GM21367 (cell line): ENCODE results near the gene SLC25A39.

Experiments used
- ATAC-seq: cut with Tn5 transposase; IDR thresholded peaks from one replicate; pipeline ENCODE4 v1.9.1; 2021; ENCODE audit not compliant: unreplicated experiment

SLC25A39 gene

DNA sequence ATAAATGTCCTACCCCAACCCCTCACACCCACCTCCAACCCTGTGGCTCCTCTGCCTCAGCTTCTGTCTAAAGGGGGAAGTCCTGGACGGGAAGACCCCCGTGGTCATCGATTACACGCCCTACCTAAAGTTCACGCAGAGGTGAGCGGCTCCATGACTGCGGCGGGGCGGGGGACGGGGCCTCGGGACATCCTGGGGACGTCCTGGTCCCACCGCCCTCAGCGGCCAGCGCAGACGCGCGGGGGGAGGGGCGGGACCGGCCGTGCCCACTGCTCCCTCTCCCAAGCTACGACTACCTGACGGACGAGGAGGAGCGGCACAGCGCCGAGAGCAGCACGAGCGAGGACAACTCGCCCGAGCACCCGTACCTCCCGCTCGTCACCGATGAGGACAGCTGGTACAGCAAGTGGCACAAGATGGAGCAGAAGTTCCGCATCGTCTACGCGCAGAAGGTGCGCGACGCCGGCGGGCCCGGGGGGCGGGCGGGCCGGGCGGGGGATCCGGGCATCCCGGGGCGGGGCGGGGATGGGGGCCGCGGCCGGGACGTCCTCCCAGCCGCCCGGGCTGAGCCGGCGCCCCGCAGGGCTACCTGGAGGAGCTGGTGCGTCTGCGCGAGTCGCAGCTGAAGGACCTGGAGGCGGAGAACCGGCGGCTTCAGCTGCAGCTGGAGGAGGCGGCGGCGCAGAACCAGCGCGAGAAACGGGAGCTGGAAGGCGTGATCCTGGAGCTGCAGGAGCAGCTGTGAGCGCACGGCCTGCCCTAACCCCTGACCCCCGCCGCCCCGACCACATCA is 9.6 kb downstream of the SLC25A39 start:
- no peak for ATAC-seq

DNA sequence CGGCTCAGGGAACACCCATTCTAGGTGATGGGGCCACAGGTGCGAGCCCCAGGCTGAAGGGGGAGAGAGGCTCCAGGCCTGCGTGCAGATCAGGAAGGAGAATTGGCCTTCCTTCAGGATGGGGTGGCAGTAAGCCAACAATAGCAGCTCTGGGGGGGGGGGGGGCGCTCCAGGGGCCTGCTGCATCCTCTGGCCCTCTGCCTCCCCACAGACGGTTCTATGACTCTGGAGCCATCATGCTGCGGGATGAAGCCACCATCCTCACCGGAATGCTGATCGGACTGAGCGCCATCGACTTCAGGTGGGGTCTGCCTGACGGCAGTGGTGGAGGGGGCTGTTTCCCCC is 10.1 kb downstream of the SLC25A39 start:
- no peak for ATAC-seq

DNA sequence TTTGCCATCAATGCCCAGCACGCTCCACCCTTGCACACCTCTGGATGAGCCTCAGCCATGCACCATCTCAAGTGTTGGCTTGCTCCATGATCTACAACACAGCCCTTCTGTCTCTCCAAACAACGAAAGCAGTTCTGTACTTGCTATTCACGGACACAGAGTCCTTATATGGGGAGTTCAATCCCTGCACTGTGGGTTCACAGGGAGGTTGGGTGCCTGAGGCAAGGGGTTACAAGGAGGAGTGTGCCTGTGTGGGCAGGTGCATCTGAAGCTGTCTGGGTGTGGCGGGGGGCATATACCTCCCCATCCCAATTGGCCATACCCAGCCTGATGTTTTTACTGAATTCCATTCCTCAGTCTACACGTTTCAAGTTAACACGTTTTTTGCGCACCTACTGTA is 10.6 kb downstream of the SLC25A39 start:
- ATAC-seq = no peak

DNA sequence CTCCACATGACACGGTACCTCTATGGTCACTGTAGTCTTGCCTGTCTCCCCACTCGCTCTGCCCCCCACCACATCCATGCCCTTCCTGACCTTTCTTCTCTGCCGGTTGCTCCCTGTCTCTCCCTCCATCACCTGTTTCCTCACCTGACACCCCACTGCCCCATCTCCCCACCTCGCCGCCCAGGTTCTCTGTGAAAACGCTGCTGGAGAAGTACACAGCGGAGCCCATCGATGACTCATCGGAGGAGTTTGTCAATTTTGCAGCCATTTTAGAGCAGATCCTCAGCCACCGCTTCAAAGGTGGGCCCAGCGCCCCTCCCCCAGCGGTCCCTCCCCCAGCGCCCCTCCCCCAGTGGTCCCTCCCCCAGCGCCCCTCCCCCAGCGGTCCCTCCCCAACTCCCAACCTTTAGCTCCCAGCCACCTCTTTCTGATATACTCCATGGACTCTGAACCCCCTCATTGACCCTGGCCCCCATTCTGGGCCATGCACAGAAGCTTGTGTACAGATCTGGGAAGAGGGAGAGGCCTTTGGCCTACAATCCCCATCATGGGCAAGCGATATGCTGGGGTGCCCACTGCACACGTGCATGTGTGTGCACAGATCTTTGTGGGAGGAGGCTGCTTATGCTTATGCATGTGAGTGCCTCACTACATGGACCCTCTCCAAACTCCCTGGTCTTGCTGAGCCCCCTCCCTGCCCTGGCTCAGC is 12.1 kb downstream of the SLC25A39 start:
- ATAC-seq = no peak

DNA sequence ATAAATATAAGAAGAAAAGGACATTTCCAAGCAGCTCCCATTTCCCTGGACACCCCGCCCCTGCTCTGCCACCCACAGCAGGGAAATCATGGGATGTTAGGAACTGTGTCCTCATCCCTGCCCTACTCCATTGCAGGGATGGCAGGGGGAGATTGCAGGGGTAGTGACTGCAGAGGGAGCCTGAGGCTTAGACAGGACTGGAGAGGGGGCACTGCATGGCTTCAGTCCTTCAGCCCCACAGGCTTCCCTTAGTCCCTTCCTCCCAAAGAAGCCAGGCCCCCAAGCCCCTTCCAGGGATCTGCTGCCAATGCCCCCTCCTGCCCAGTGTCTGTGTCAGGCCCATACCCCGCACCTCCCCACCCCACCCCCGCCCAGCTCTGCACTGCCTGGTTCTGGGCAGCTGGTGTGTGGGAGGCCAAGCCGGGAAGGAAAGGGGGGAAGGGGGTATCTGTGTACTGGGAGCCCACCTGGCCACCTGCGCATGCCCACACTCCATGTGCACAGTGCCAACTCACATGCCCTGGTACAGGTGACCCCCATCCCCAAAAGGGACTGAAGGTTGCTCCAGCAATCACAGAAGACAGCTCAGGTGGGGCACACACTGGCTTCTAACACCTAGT is 13.0 kb downstream of the SLC25A39 start:
- no peak for ATAC-seq

DNA sequence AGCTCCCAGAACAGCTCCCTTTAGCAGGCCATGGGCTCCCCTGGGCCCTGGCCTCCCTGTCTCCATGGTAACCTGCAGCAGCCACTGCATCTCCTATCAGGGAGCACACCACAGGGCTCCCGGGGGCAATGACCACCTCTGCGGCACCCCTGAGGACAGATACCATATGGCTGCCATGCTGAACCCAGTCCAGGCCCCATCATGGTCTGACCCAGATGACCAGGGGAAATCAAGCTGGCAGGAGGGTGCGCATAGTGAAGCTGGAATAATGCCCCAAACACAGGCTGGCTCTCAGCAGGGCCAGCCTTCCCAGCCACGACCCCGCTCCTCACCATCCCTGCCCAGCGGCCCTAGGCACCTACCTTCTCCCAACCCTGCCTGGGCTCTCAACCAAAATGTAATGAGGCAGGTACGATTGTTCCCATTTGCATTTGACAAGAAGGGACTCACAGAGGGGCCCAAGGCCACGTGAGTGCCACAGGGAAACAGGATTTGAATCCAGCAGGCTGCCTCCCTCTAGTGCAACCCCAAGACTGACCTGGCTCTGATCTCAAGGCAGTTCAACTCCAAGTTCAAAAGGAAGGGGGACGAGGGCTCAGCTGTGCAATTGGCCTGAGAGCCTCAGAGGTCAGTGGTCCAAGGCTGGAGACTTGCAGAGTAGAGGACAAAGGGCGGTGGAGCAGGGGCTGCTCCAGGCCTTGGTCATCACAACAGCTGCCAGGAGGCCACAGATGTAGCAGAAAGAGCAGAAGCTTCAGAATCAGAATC is 13.8 kb downstream of the SLC25A39 start:
- no peak for ATAC-seq

DNA sequence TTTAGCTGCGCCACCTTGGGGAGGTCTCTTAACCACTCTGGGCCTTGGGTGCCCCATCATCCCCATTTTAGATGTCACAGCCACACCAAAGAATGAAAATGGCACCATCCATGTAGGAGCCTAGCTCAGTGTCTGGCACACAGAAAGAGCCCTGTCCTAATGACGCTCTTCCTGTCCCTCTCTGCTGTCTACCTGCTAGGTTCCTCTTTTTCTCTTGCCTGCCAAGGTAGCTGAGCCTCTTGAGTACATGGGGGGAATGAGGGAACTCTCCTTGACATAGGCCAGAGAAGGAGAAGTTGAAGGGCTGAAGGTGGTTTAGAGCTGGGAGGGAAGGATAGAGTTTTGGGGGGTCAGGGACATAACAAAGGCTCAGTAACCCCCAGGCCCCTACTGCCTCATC is 14.4 kb downstream of the SLC25A39 start:
- ATAC-seq = no peak

DNA sequence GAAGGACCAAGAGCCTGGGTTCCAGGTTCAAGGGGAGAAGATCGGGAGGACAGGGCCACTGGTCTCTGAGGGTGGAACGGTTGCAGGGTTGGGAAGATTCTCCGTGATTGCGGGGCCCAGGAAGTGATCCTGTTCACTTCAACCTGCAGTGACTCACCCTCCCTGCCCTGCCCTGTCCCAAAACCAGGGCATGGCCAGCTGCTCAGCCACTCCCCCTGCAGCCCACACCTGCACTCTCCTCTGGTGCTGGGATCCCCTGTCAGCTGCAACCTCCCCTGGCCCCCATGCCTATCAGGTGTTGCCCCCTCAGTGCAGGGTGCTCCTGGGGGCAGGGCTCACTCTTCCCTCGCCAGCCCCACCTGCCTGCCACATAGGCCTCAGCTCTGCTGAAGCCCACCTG is 15.2 kb downstream of the SLC25A39 start:
- ATAC-seq = no peak

DNA sequence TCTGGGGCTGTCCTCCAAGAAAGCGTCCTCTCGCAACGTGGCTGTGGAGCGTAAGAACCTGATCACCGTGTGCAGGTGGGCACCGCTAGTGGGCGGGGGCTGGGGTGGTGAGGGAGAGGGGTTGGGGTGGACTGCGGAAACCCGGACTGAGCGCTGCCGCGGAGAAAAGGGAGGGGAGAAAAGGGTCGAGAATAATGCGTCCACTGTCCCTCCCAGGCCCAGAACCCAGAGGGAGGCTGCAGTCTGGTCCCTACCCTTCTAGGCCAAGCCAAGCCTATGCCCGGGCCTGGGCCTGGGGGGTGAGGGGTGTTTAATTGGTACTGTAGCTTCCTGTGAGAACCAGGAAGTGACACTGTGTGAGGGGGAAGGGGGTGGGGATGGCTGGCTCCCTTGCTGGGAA is 15.8 kb downstream of the SLC25A39 start:
- no peak for ATAC-seq

DNA sequence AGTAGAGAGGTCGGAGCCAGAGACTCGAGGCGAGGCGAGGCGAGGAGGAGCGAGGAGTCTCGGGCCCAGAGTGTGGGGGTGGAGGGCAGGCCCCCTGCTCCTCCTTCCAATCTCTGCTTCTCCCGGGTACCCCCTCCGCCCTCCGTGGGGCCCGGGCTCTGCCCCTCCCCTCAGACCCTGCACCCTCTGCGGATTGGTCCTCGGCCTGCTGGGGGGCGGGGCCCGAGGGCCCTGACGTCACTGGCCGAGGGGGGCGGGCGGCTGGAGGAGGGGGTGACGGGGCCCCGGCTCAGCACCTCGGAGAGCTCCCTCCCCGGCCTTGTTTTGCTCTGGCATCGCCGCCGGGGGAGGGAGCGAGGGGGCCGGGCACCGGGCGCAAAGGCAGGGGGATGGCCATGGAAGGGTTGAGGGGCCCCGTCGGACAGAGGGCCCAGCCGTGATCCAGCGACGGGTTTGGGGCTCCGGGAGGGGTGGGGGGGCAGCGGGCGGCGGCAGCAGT is 16.3 kb downstream of the SLC25A39 start, which contains the start of gene RUNDC3A:
Gene RUNDC3A (plus strand): TSS at position 282 of the 499 bp plus-strand sequence. CDS start 232 bp downstream, outside the sequence.
- ATAC-seq = no peak

DNA sequence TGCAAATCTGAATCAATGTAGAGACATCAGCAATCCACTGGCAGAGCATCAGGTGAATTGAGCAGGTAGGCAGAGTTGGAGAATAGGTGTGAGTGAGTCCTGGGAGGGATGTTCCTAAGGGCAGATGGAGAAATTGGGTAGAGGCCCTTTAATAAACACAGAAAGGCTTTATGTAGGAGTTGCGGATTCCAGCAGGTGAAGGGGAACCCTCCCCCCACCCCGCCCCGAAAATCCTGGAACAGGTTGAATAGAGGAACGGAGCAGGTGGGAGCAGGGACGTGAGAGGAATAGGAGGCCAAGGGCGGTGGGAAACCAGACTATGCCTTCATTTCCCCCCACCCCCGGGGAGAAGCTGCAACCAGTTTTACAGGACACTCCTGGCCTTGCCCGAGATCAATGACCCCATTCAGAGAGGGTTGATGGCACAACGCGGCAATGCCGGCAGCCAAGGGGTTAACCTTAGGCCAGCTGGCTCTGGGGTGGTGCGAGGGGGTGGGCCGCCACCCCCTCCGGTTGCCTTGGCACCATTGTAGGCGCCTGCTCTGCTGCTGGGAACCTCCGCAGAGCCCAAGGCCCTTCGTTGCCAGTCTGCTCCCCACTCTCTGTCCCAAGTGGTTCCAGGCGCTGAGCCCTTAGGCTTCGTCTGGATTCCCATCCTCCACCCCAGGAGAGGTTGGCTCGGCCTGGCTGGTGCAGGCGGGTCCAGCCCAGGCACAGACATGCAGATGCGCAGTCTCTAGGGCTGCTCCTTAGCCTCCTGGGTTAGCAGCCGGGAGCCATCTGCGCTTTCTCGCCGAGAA is 17.0 kb downstream of the SLC25A39 start:
- no peak for ATAC-seq

DNA sequence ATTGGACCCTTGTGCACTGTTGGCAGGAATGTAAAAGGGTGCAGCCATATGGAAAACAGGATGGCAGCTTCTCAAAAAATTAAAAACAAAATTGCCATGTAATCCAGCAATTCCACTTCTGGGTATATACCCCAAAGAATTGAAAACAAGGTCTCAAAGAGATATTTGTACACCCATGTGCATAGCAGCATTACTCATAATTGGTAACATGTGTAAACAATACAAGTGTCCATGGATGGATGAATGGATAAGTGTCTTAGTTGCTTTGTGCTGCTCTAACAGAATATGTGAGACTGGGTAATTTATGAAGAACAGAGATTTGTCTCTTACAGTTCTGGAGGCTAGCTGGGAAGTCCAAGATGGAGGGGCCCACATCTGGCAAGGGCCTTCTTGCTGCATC is 20.0 kb downstream of the SLC25A39 start:
- ATAC-seq = no peak

DNA sequence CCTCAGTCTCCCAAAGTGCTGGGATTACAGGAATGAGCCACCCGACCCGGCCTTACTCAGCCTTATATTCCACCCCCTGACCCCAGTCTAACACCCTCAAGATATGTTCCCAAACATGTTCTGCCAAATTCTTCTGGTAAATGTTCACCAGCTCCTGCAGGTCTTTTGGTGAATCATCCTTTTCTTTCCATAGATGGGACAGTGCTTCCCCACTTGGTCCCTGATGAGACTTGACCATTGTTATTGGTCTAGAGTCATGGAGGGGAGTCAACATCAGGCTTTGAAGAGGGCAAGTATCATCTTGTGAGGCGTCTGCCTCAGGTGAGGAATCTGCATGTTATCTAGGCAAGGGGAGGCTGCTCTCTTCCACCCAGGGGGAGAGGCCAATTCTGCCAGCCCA is 26.6 kb downstream of the SLC25A39 start:
- no peak for ATAC-seq

DNA sequence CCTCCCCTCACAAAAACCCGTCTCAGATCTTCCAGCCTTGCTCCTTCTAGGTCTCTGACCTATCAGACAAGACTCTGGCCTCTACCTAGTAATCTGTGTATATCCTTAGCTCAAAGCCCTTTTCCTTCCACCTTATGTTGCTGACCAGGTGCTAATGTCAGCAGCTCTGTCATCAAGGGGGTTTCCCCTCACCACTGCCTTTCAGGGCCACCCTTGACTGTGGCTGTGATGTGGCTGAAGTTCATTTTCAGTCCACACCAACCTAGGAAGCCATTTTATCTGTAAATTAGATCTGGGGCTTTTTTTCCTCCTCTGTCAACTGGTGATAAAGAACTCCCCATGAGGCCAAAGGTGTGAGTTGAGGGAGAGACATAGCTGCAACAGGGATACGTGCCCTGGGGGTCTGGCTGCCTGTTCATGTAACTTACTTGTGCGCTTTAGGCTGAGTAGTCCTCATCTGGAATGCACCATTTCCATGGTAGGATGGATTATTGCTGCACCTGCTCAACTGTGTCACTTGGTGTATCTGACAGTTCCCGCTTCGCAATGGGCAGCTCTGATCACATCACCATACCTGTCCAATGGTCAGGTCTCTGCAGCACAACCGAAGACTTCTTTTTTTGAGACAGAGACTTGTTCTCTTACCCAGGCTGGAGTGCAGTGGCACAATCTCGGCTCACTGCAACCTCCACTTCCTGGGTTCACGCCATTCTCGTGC is 31.0 kb downstream of the SLC25A39 start:
- no peak for ATAC-seq

DNA sequence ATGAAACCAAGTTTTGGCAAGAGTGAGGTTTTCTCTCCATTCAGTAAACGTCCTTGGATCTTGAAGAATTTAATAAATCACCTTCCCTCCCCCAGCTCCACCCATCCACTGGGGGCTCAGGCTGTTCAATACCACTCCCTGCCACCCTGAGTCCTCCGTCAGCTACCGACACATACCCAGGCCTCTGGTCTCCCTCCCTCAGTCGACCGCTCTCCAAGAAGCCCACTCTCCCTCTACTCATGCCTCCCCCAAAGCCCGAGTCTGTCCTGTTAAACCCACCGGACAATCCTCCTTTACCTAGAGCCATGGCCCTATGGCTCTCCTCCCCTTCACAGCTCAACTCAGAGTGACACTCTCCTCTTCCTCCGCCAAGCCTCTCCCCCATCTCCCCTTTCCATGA is 37.0 kb downstream of the SLC25A39 start:
- no peak for ATAC-seq

DNA sequence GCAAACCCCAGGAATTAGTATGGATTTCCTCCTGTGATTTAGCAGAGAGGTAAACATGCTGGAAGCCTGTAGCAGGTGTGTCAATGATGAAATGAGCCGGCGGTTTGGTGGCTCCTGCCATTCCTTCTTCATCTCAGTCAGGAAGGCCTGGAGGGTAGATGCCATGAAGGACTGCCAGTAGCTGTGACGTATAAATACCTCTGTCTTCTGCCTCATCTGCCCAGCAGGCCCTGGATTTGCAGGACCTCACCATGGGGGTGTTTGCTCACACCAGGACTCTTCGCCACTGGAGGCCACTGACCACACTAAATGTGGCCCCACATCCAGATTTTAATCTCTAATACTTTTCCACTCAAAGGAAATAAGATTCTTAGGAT is 40.6 kb downstream of the SLC25A39 start:
- no peak for ATAC-seq

DNA sequence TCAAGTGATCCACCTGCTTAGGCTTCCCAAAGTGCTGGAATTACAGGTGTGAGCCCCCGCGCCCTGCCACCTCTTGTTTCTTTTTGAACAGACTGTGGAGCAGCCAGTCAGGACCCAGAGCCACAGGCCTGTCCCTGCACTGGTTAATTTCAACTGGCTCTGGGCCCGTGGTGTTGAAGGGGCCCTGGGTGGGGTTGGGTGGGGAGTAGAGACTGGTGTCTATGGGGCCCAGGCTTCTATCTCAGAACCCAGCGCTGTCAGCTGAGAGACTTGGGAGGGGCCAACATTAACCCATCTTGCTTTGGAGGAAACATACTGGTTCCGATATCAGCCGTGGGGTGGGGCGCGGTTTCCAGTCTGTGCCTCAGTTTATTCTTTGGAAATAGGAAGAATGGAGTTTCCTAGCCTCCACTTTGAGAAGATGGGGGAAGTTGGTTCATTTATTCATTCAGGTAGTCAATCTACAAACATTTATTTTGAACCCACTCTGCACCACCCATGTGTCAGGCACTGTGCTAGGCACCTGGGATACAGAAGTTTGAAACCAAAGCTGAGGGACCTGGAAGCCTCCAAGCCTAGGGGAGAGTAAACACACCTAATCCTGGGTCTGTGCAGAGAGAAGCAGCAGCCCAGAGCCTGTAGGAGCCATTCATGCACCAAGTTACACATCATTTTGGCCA is 41.1 kb downstream of the SLC25A39 start:
- ATAC-seq = no peak

DNA sequence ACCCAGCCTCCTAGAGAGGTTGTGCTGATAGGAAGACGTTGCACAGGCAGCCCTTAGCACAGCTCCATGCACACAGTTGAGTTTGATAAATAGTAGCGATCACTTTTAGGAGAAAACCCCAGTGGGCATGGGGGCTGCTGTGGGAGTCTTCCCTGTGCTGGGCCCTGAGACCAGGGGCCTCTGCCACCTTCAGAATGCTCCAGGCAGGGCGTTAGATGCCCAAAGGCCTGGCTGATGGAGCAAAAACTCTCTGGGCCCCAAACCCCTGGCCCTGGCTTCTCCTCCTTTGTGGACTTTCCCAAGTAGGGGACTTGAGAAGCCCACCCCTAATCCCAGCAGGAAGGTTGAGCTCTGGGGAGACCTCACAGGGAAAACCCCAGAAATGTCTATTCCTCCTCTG is 42.4 kb downstream of the SLC25A39 start:
- no peak for ATAC-seq

DNA sequence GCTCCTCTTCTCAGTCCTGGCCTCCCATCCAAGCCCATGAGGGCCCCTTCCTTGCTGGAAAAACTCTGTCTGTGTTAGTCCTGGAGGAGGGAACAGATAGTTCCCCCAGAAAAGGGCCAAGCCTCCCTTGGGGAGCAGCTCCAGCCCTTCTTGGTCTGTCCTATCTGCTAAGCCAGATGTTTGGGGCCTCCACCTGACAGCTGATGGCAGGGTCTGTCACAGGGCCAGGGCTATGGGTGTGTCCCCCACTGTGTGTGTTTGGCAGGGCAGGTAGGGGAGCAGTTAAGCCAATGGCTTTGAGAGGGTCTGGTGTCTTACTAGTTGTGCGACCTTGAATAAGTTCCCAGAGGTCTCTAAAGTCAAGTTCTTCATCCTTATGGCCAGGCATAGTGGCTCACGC is 43.1 kb downstream of the SLC25A39 start:
- ATAC-seq = no peak
